GM13977 (cell line): Measurements from ENCODE around the gene PFN1.

ENCODE experiments used
- DNase-seq: peaks from one replicate; pipeline ENCODE4 v3.0.0; 2012; ENCODE audit warnings: low spot score
- CTCF ChIP-seq: IDR thresholded peaks from 2 replicates; pipeline ENCODE4 v1.5.1; 2012; ENCODE audit warnings: mild to moderate bottlenecking, control low read depth; ENCODE audit not compliant: insufficient read depth; ENCODE audit errors: extremely low read depth, missing control alignments
- in situ Hi-C: fragments of 300-500 bp; cut with MboI; formaldehyde crosslinking; loops from one replicate; pipeline ENCODE4 v1.12.0; 2022; ENCODE audit warnings: low sequenced_read_pairs, low pct_unique_long_range_greater_than_20kb, mixed read lengths, inconsistent platforms; ENCODE audit not compliant: unreplicated experiment

The PFN1 gene

GRCh38 chr17:4959261-4959965, 11.1 kb upstream of the PFN1 start:
- DNase-seq, result no peak
- in situ Hi-C loops, result no loop called here
- no peak for TF ChIP-seq CTCF

GRCh38 chr17:4958102-4958501, 9.8 kb upstream of the PFN1 start:
- no peak for DNase-seq
- TF ChIP-seq CTCF, result no peak
- in situ Hi-C loops, result no loop called here

- no peak for DNase-seq
- TF ChIP-seq CTCF, result peak; percentile 52
- in situ Hi-C loops, result no loop called here
Measured at GRCh38 chr17:4956493-4957061, 8.2 kb upstream of the PFN1 start.

- DNase-seq, result no peak
- in situ Hi-C loops, result no loop called here
- TF ChIP-seq CTCF, result no peak
Measured at GRCh38 chr17:4955091-4955490, 6.8 kb upstream of the PFN1 start.

GRCh38 chr17:4953451-4953961, 5.2 kb upstream of the PFN1 start:
- no peak for TF ChIP-seq CTCF
- in situ Hi-C loops, result no loop called here
- DNase-seq, result no peak

- no peak for DNase-seq
- in situ Hi-C loops, result no loop called here
- TF ChIP-seq CTCF, result no peak
Measured at GRCh38 chr17:4951486-4951885, 3.2 kb upstream of the PFN1 start.
